ENCODE measurements around the gene WNT7B.

DNA sequence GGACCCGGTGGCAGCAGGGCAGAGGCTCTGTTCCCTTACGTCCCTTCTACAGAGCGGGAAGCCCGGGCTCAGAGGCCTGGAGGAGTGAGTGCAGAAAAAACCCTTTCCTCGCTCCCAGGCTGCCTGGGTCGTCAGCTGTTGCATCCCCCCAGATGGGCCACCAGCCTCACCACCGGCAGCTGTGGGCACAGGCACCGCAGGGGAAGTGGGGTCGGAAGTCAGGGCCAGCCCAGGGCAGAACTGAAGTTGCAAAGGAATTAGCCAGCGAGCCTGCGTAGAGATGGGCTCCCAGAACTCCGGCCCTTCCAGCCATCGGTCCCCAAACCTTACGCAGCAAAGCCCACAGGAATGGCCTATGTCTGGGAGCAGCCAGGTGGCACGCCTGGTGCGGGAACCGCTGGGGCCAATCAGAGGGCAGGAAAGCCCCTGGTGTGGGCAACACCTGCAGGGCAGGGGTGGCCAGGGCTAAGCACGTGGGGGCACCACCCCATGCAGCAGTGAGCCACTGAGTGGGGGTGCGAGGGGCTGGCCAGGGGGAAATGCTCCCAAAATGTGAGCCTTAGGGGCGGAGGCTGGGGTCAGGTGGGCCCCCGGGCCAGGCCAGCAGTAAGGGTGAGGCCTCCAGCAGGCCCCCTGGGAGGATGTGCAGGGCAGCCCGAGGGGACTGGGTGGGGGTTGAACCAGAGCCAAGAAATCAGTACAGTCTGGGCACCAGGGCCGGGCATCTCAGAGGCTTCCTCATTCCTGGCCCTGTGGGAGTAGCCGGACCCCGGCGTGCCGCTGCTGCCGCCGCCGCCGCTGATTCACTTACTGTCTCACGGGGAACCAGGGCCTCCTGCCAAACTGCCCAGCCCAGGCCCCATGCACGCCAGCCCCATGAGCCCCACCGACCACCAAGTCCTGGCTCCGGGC is 58.2 kb downstream of the WNT7B start:
- TF ChIP-seq, protein P1, sequence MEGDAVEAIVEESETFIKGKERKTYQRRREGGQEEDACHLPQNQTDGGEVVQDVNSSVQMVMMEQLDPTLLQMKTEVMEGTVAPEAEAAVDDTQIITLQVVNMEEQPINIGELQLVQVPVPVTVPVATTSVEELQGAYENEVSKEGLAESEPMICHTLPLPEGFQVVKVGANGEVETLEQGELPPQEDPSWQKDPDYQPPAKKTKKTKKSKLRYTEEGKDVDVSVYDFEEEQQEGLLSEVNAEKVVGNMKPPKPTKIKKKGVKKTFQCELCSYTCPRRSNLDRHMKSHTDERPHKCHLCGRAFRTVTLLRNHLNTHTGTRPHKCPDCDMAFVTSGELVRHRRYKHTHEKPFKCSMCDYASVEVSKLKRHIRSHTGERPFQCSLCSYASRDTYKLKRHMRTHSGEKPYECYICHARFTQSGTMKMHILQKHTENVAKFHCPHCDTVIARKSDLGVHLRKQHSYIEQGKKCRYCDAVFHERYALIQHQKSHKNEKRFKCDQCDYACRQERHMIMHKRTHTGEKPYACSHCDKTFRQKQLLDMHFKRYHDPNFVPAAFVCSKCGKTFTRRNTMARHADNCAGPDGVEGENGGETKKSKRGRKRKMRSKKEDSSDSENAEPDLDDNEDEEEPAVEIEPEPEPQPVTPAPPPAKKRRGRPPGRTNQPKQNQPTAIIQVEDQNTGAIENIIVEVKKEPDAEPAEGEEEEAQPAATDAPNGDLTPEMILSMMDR (conservative IDR thresholded peaks at IDR 0.05), result no peak
- no peak for TF ChIP-seq EZH2 (IDR thresholded peaks at IDR 0.05; ENCODE audit: low read depth)

Data from PC-9 (cell line).